K562 treated with DMSO at 1 percent for 48 hours (cell line): ENCODE measurements around the gene SPC24. TPM values are rescaled to one million over a fixed set of nuclear protein-coding genes. Genes with fewer than 3 reads are reported as not detected.

ENCODE experiments used
- total RNA-seq: library from RNA; unstranded; fragments of 300-600 nt; gene quantifications from 2 replicates; pipeline ENCODE4 v1.2.3, GENCODE V29; 2022; ENCODE audit warnings: low replicate concordance; ENCODE audit errors: extremely low read depth

SPC24 gene, protein sequence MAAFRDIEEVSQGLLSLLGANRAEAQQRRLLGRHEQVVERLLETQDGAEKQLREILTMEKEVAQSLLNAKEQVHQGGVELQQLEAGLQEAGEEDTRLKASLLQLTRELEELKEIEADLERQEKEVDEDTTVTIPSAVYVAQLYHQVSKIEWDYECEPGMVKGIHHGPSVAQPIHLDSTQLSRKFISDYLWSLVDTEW
- not detected in 2 replicates for total RNA-seq

DNA sequence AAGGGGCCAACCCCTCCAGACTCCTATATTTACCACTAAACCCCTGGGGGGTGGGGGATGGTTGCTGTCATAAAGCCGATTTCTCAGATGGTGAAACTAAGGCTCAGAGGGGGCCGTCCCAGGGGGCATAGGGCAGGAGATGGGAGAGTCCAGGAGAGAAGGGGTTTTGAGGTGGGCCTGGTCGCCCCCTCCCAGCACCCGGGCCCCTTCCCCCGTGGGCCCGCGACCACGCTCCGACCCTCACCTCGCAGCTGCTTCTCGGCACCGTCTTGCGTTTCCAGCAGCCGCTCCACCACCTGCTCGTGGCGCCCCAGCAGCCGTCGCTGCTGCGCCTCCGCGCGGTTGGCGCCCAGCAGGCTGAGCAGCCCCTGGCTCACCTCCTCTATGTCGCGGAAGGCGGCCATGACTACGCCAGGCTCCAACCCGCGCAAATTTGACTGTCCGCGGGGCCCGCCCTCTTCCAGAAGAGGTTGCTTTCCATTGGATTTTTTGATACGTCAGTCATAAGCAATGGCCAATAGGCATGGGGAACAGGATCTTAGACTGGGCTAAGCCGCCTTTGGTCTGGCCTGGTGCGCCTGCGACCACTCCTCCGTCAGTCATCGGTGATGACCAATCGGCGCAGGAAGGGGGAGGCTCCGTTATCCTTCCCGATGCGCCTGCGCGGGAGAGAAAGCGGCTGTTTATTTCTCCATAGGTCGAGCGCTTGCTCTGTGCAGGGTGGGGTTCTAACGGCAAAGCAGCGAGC lies at the start of gene SPC24:
Gene SPC24 (minus strand): TSS at position 410 of the 748 bp plus-strand sequence. CDS start 6 bp downstream, at position 404.

DNA sequence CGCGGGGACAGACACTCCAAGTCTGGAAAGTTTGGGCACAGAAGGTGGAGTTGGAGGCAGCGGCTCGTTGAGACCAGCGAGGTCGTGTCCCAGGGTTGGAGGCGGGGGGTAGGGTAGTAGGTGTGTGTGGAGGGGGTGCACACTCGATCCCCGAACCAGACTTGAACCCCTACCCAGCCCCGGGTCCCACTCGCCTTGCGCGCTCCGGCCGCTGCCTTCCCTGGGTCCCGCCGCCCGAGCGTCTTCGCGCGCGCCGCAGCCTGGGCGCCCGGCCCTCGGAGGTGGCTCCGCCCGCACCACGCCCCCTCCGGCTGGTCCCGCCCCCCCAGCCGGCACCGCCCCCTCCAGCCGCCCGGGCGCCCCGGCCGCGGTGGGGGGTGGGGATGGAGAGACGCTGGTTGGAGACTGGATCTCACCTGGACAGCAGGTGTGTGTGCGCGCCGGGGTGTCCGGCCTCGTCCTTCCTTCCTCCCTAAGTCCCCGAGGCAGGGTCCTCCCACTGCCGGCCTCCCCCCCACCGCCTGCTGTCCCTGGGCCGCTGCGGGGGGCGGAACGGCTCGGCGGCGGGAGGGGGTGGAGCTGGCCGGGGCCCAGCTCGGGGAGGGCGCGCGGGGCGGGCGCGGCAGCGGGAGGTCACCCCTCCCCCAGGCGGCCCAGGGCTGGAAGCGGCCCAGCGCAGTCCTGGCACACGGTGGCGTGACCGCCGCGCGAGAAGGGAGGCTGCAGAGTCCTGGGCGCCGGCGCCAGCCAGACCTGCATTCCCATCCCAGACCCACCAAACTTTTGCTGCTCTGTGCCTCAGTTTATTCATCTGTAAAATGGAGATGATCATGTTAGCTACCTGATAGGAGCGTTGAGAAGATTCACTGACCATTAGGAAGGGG lies 42.0 kb upstream of the SPC24 start, which contains the start of gene KANK2:
Gene KANK2 (minus strand): TSS at position 255 of the 884 bp plus-strand sequence. CDS start 3,034 bp downstream, outside the sequence.

Other genes starting within 250 kb of the SPC24 start
- not detected in 2 replicates for gene YIPF2, start 227.1 kb downstream of the SPC24 start, total RNA-seq
- not detected in 2 replicates for gene TIMM29, start 227.0 kb downstream of the SPC24 start, total RNA-seq
- gene SMARCA4, start 194.8 kb downstream of the SPC24 start, total RNA-seq, result not detected in 2 replicates
- 66.2 TPM in 1 of 2 replicates, not detected in the other for gene LDLR, start 66.3 kb downstream of the SPC24 start, total RNA-seq
- gene KANK2, start 41.8 kb upstream of the SPC24 start, total RNA-seq, result 1,164 TPM in 1 of 2 replicates, not detected in the other
- gene ANGPTL8, start 83.8 kb upstream of the SPC24 start, total RNA-seq, result not detected in 2 replicates
- not detected in 2 replicates for gene DOCK6, start 106.7 kb upstream of the SPC24 start, total RNA-seq
- not detected in 2 replicates for gene TSPAN16, start 140.4 kb upstream of the SPC24 start, total RNA-seq
- gene RAB3D, start 183.9 kb upstream of the SPC24 start, total RNA-seq, result not detected in 2 replicates
- not detected in 2 replicates for gene TMEM205, start 190.5 kb upstream of the SPC24 start, total RNA-seq
- not detected in 2 replicates for gene CCDC159, start 190.7 kb upstream of the SPC24 start, total RNA-seq
- not detected in 2 replicates for gene PLPPR2, start 199.7 kb upstream of the SPC24 start, total RNA-seq
- gene SWSAP1, start 218.9 kb upstream of the SPC24 start, total RNA-seq, result not detected in 2 replicates
- gene EPOR, start 228.5 kb upstream of the SPC24 start, total RNA-seq, result not detected in 2 replicates